ENCODE data around the gene DCDC2. TPM values are rescaled to one million over a fixed set of nuclear protein-coding genes. Genes with fewer than 3 reads are reported as not detected.
"Not testable (repeated sequence)": the region's sequence is repeated elsewhere in the genome, so short reads cannot be mapped to it uniquely, and the experiment has no call there.

DCDC2 gene
- total RNA-seq, 1 donor from 2014 or later: 0.30 TPM

DNA sequence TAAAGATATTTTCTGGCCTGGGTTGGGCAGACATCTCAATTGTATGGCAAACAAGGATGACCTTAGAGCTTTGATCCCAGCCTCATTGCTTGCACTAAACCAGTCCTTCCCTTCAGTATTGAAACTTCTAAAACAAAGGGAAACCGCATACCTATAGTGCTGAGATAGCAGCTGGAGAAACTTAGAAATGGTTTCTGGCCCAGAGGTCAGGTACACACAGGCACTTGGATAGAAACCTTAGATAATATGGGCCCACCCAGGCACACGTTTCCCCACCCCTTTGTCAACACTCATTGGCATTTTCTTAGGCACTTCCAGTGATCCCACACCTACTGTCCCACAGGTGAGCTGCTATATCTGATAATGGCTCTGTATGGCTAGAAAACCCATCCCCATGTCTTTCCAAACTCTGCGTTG is 209.7 kb downstream of the DCDC2 start:
- Mint-ChIP-seq H3K27me3 (ENCODE audit: low read depth) (no peaks in the 10 kb centered on the region), H3K36me3 (ENCODE audit: low read depth) (no peaks in the 10 kb centered on the region), H3K4me3 (ENCODE audit: unreplicated experiment) (no peak overlapping the region), H3K27ac (ENCODE audit: unreplicated experiment) (no peak overlapping the region), H3K9me3 (ENCODE audit: low read depth) (peaks cover 4% of the 10 kb centered on the region), H3K4me1 (ENCODE audit: low read depth) (no peaks in the 10 kb centered on the region)
- TF ChIP-seq, protein P1, sequence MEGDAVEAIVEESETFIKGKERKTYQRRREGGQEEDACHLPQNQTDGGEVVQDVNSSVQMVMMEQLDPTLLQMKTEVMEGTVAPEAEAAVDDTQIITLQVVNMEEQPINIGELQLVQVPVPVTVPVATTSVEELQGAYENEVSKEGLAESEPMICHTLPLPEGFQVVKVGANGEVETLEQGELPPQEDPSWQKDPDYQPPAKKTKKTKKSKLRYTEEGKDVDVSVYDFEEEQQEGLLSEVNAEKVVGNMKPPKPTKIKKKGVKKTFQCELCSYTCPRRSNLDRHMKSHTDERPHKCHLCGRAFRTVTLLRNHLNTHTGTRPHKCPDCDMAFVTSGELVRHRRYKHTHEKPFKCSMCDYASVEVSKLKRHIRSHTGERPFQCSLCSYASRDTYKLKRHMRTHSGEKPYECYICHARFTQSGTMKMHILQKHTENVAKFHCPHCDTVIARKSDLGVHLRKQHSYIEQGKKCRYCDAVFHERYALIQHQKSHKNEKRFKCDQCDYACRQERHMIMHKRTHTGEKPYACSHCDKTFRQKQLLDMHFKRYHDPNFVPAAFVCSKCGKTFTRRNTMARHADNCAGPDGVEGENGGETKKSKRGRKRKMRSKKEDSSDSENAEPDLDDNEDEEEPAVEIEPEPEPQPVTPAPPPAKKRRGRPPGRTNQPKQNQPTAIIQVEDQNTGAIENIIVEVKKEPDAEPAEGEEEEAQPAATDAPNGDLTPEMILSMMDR (IDR thresholded peaks at IDR 0.05): no peak
- DNase-seq (ENCODE audit: low spot score): no peak

DNA sequence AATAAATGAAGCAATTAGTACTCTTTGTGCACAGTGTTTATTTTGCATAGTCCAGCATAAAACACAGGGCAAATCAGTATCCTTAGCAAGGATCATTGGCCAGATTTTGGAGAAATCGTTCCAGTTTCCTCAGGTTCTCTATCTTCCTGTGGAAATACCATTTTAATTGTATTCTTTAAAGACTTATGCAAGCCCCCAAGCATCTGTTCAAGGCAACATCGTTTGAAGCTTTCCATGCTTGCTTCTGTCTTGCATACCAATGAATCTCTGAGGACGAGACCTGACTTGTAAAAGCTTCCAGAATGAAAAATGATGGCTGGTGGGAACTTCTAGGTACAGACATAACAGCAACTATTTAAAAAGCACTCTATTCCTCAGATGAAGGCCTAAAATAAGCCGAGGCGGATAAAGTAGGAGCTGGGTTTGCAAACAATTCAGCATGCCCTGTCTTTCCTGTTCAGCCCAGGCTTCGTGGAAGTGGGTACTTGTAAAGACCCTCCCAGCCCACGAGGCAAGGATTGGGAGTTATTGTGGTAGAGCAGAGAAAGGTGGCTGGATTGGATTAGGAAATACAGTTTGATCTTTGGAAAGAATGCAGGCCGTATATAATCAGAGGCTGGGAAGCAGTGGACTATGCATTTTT is 210.2 kb downstream of the DCDC2 start:
- DNase-seq (ENCODE audit: low spot score): no peak
- no peaks in the 10 kb centered on the region for H3K36me3 Mint-ChIP-seq (ENCODE audit: low read depth)
- H3K4me3 Mint-ChIP-seq (ENCODE audit: unreplicated experiment): no peak overlapping the region
- TF ChIP-seq, protein P1 (IDR thresholded peaks at IDR 0.05): no peak
- no peaks in the 10 kb centered on the region for H3K4me1 Mint-ChIP-seq (ENCODE audit: low read depth)
- peaks cover 4% of the 10 kb centered on the region for H3K9me3 Mint-ChIP-seq (ENCODE audit: low read depth)
- no peaks in the 10 kb centered on the region for H3K27me3 Mint-ChIP-seq (ENCODE audit: low read depth)
- H3K27ac Mint-ChIP-seq (ENCODE audit: unreplicated experiment): no peak overlapping the region

GRCh38 chr6:24146871-24147270 is 211.0 kb downstream of the DCDC2 start:
- Mint-ChIP-seq H3K9me3 (ENCODE audit: low read depth) (peaks cover 3% of the 10 kb centered on the region), H3K27ac (ENCODE audit: unreplicated experiment) (no peak overlapping the region), H3K4me3 (ENCODE audit: unreplicated experiment) (no peak overlapping the region), H3K4me1 (ENCODE audit: low read depth) (no peaks in the 10 kb centered on the region), H3K36me3 (ENCODE audit: low read depth) (no peaks in the 10 kb centered on the region), H3K27me3 (ENCODE audit: low read depth) (no peaks in the 10 kb centered on the region)
- DNase-seq (ENCODE audit: low spot score): no peak
- TF ChIP-seq, protein P1 (IDR thresholded peaks at IDR 0.05): no peak

DNA sequence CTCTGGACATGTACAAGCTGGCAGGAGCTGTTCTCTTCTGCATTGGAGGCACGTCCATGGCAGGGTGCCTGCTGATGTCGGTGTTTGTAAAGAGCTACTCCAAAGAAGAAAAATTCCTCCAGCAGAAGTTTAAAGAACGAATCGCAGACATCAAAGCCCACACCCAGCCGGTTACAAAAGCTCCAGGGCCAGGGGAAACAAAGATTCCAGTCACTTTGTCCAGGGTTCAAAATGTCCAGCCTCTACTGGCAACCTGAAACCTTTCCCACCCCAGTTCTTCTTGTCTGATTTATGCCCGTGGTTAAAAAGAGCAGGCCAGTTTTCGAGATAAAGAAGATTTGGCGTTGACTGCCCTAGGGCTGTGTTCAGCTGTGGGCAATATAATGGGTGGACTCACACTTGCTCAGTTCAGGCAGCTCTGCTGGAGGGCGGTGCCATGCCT is 212.1 kb downstream of the DCDC2 start:
- no peaks in the 10 kb centered on the region for H3K4me1 Mint-ChIP-seq (ENCODE audit: low read depth)
- TF ChIP-seq, protein P1 (IDR thresholded peaks at IDR 0.05): no peak
- DNase-seq (ENCODE audit: low spot score): no peak

DNA sequence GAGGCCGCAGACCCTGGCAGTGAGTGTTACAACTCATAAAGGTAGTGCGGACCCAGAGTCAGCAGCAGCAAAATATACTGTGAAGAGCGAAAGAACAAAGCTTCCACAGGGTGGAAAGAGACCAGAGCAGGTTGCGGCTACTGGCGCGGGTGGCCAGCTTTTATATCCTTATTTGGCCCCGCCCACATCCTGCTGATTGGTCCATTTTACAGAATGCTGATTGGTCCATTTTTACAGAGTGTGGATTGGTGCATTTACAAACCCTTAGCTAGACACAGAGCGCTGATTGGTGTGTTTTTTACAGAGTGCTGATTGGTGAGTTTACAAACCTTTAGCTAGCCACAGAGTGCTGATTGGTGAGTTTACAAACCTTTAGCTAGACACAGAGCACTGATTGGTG is 215.1 kb downstream of the DCDC2 start:
- not testable (repeated sequence) for H3K9me3 Mint-ChIP-seq (ENCODE audit: low read depth); H3K27me3 Mint-ChIP-seq (ENCODE audit: low read depth); H3K36me3 Mint-ChIP-seq (ENCODE audit: low read depth); H3K27ac Mint-ChIP-seq (ENCODE audit: unreplicated experiment); H3K4me1 Mint-ChIP-seq (ENCODE audit: low read depth); H3K4me3 Mint-ChIP-seq (ENCODE audit: unreplicated experiment); DNase-seq (ENCODE audit: low spot score)

More for the DNA sequence above, 212.1 kb downstream of the DCDC2 start:
- Mint-ChIP-seq H3K4me3 (ENCODE audit: unreplicated experiment) (no peak overlapping the region), H3K9me3 (ENCODE audit: low read depth) (no peaks in the 10 kb centered on the region), H3K36me3 (ENCODE audit: low read depth) (no peaks in the 10 kb centered on the region), H3K27me3 (ENCODE audit: low read depth) (no peaks in the 10 kb centered on the region), H3K27ac (ENCODE audit: unreplicated experiment) (no peak overlapping the region)

DNA sequence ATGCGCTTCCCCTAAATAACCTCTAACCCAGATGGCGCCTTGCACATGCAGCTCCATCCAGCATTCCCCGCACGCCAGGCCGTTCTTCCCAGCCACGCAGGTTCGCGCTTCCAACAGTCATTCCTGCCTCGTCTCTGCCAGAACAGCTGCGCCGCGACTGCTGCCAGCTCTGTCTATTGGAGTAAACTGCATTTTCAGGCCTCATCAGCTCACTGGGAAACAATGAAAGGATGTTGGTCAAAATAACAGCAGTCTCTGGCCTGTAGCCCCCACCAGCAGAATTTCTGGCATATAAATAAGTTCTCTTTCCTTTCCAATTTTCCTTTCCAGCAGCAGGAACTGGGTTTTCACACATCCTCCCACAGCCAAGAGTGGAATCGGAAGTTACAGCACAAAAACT is 217.3 kb downstream of the DCDC2 start:
- no peak overlapping the region for H3K27ac Mint-ChIP-seq (ENCODE audit: unreplicated experiment)
- no peak overlapping the region for H3K4me3 Mint-ChIP-seq (ENCODE audit: unreplicated experiment)
- peaks cover 4% of the 10 kb centered on the region for H3K9me3 Mint-ChIP-seq (ENCODE audit: low read depth)
- TF ChIP-seq, protein P1 (IDR thresholded peaks at IDR 0.05): no peak
- H3K27me3 Mint-ChIP-seq (ENCODE audit: low read depth): peaks cover 2% of the 10 kb centered on the region
- DNase-seq (ENCODE audit: low spot score): no peak
- no peaks in the 10 kb centered on the region for H3K4me1 Mint-ChIP-seq (ENCODE audit: low read depth)
- no peaks in the 10 kb centered on the region for H3K36me3 Mint-ChIP-seq (ENCODE audit: low read depth)

Data from chondrocyte (in vitro differentiated cells).